ENCODE measurements around the gene PARD3. TPM values are rescaled to one million over a fixed set of nuclear protein-coding genes. Genes with fewer than 3 reads are reported as not detected.

PARD3 gene
- total RNA-seq, 4 donors from 2014 or later = 115 to 226 (median 141) TPM

DNA sequence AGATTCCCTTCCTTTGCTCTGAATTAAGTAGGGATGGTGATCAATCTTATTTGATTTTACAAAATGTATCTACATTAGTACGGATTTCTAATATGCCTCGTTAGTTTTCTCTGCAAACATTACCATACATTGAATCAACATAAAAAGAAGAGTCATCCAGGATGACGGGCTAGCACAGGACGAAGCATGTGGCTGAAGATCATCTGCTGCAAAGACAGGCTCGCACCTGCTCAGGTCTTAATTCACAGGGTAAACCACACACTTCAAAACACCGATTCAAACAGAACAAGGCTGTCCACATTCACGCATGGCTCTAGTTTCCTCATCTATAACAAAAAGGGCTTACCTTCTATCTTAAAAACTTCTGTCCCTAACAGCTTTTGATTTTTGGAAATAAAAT lies 323.0 kb downstream of the PARD3 start:
- Histone ChIP-seq H3K4me1 (peaks cover 28% of the 10 kb centered on the region), H3K27ac (no peak overlapping the region), H3K4me3 (no peak overlapping the region), H3K9me3 (no peaks in the 10 kb centered on the region), H3K27me3 (no peaks in the 10 kb centered on the region), H3K36me3 (no peaks in the 10 kb centered on the region)
- 55% methylated on average over 7 of the region's 7 CpGs for WGBS
- DNase-seq (ENCODE audit: low spot score in 2 of 2) = no peak
- no peak for TF ChIP-seq POLR2AphosphoS5 (IDR thresholded peaks at IDR 0.05)
- TF ChIP-seq EP300 (IDR thresholded peaks at IDR 0.05) = no peak
- TF ChIP-seq POLR2A (IDR thresholded peaks at IDR 0.05) = no peak
- TF ChIP-seq, protein P1, sequence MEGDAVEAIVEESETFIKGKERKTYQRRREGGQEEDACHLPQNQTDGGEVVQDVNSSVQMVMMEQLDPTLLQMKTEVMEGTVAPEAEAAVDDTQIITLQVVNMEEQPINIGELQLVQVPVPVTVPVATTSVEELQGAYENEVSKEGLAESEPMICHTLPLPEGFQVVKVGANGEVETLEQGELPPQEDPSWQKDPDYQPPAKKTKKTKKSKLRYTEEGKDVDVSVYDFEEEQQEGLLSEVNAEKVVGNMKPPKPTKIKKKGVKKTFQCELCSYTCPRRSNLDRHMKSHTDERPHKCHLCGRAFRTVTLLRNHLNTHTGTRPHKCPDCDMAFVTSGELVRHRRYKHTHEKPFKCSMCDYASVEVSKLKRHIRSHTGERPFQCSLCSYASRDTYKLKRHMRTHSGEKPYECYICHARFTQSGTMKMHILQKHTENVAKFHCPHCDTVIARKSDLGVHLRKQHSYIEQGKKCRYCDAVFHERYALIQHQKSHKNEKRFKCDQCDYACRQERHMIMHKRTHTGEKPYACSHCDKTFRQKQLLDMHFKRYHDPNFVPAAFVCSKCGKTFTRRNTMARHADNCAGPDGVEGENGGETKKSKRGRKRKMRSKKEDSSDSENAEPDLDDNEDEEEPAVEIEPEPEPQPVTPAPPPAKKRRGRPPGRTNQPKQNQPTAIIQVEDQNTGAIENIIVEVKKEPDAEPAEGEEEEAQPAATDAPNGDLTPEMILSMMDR (IDR thresholded peaks at IDR 0.05) = no peak

DNA sequence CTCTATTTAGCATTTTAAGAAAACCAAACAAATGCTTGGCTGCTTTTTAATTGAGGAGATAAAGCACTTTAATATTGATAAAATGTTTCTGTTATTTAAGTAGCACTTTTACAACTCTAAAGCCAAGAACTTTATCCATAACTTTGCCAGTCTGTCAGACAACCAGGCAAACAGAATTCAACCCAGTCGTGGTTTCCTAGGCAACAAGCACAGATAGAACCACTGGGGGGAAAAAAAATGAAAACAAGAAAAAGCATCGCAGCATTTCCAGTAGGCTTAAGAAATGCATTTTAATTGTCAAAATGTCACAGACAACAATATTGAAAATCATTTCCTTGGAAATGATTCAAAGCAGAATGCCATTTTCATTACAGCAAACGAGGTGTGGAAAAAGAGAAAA lies 323.4 kb downstream of the PARD3 start:
- Histone ChIP-seq H3K36me3 (no peaks in the 10 kb centered on the region), H3K4me1 (peaks cover 28% of the 10 kb centered on the region), H3K27me3 (no peaks in the 10 kb centered on the region), H3K27ac (no peak overlapping the region), H3K9me3 (no peaks in the 10 kb centered on the region), H3K4me3 (no peak overlapping the region)
- TF ChIP-seq, protein P1 (IDR thresholded peaks at IDR 0.05) = no peak
- no peak for TF ChIP-seq EP300 (IDR thresholded peaks at IDR 0.05)
- no peak for TF ChIP-seq POLR2A (IDR thresholded peaks at IDR 0.05)
- TF ChIP-seq POLR2AphosphoS5 (IDR thresholded peaks at IDR 0.05) = no peak
- WGBS = 47% methylated on average over 3 of the region's 3 CpGs
- DNase-seq (ENCODE audit: low spot score in 2 of 2) = no peak

DNA sequence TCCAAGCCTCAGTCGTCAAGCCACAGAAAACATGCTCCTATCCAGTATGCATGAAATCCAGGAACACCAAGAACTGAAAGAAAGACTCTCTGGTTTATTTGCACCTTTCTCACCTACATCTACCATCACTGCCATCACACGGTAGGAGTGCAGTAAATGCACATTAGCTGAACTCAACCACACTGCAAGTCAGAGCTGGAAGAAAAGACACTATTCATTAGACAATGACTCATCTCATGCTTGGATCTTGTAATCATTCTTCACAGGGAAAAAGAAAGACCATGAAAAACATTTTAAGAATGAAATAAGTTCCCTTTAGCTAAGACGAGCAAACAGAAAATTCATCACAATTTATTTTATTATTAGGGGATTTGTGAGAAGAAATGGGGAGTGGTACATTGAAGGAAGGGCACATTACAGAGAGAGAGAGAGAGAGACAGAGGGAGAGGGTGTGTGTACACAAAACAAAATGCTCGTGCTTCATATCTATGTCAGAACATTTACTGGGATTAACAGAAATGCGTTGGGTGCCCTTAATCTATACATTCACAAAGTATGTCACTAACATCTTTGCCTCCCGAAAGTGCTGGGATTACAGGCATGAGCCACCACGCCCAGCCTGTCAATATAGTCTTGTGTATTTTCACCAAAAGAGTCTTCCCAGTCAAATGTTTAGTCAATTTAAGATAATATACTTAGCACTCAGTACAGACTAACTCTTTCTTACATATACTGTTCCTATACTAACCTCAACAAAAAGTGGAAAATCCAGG lies 324.9 kb downstream of the PARD3 start:
- Histone ChIP-seq H3K27ac (peak overlapping the region; percentile 36), H3K9me3 (no peaks in the 10 kb centered on the region)
- WGBS = 53% methylated on average over 7 of the region's 7 CpGs

DNA sequence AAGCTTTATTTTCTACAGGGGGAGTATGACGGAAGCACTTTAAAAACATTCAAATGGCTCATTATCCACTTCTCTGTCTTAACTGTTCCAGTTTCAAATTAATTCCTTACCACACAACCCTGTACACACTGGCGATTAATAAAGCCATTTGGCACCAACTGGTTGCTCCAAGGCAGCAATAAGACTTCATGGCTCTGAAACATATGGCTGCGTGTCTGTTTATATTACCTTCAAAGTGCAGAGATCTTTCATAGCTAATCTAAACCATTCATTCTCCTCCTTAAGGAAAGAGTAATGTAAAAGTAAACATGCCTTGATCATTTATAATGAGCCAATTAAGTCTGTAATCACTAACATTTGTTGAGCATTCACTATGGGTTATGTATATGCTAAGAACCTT lies 325.7 kb downstream of the PARD3 start:
- H3K9me3 ChIP-seq = no peaks in the 10 kb centered on the region
- H3K27me3 ChIP-seq = no peaks in the 10 kb centered on the region
- TF ChIP-seq POLR2AphosphoS5 (IDR thresholded peaks at IDR 0.05) (no peak), EP300 (IDR thresholded peaks at IDR 0.05) (no peak), POLR2A (IDR thresholded peaks at IDR 0.05) (no peak)
- TF ChIP-seq, protein P1 (IDR thresholded peaks at IDR 0.05) = no peak
- no peak overlapping the region for H3K27ac ChIP-seq
- H3K36me3 ChIP-seq = no peaks in the 10 kb centered on the region
- 83% methylated on average over 3 of the region's 3 CpGs for WGBS
- DNase-seq (ENCODE audit: low spot score in 2 of 2) = no peak
- H3K4me3 ChIP-seq = no peak overlapping the region
- peaks cover 28% of the 10 kb centered on the region for H3K4me1 ChIP-seq

More for the DNA sequence above, 324.9 kb downstream of the PARD3 start:
- TF ChIP-seq, protein P1 (IDR thresholded peaks at IDR 0.05) = no peak
- no peak for TF ChIP-seq POLR2AphosphoS5 (IDR thresholded peaks at IDR 0.05)
- TF ChIP-seq EP300 (IDR thresholded peaks at IDR 0.05) = no peak
- no peak for TF ChIP-seq POLR2A (IDR thresholded peaks at IDR 0.05)
- Histone ChIP-seq H3K4me3 (no peak overlapping the region), H3K4me1 (peaks cover 28% of the 10 kb centered on the region), H3K36me3 (no peaks in the 10 kb centered on the region), H3K27me3 (no peaks in the 10 kb centered on the region)
- no peak for DNase-seq (ENCODE audit: low spot score in 2 of 2)

DNA sequence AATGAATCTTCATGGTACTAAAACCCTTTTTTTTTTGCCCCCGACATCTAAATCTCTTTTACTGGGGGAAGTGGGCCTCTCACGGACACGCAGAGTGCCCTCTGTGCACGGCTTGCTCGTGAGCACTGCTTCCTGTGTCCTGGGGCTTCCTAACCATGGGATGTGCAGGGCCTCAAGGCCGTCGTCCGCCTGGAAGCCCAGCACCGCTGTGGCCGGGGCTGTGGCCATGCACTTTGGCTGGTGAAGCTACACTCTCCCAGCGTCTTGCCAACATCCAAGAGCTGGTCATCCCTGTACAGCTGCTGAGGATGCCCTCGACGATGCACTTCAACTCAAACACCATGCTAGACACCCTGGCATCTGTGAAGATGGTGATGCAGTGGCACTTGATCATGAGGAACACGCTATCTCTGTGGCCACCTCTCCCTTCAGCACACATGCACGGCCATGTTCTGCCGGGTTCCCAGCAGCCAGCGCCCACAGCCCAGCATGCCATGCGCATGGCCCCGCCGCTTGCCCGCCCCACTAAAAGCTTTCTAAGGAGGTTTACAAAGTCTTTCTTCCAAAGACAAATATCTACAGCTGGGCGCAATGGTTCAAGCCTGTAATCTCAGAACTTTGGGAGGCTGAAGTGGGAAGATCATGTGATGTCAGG lies 326.5 kb downstream of the PARD3 start:
- Histone ChIP-seq H3K27me3 (no peaks in the 10 kb centered on the region), H3K27ac (no peak overlapping the region), H3K9me3 (no peaks in the 10 kb centered on the region), H3K4me3 (no peak overlapping the region), H3K4me1 (peaks cover 28% of the 10 kb centered on the region), H3K36me3 (no peaks in the 10 kb centered on the region)
- TF ChIP-seq, protein P1 (IDR thresholded peaks at IDR 0.05) = no peak
- no peak for TF ChIP-seq POLR2A (IDR thresholded peaks at IDR 0.05)
- no peak for TF ChIP-seq EP300 (IDR thresholded peaks at IDR 0.05)
- TF ChIP-seq POLR2AphosphoS5 (IDR thresholded peaks at IDR 0.05) = no peak
- DNase-seq (ENCODE audit: low spot score in 2 of 2) = no peak
- WGBS = 97% methylated on average over 21 of the region's 22 CpGs
